ENCODE measurements around the gene IPO5.
"Not testable (repeated sequence)": the region's sequence is repeated elsewhere in the genome, so short reads cannot be mapped to it uniquely, and the experiment has no call there.

Gene IPO5

GRCh38 chr13:98019186-98019585 lies 65.7 kb downstream of the IPO5 start:
- no peak for DNase-seq

- no peak for DNase-seq
Observed at GRCh38 chr13:98020271-98020670, 66.8 kb downstream of the IPO5 start.

- DNase-seq: no peak
Observed at GRCh38 chr13:98022210-98022609, 68.7 kb downstream of the IPO5 start.

- no peak for DNase-seq
Observed at GRCh38 chr13:98025480-98026025, 72.1 kb downstream of the IPO5 start.

GRCh38 chr13:98026457-98026857 lies 73.0 kb downstream of the IPO5 start:
- DNase-seq: no peak

GRCh38 chr13:98032168-98032567 lies 78.7 kb downstream of the IPO5 start:
- no peak for DNase-seq

GRCh38 chr13:98033277-98034247 lies 80.1 kb downstream of the IPO5 start:
- DNase-seq: peak in 1 of 2 experiments; percentile 21

GRCh38 chr13:98035373-98035772 lies 81.9 kb downstream of the IPO5 start:
- DNase-seq: no peak

- DNase-seq: not testable (repeated sequence)
Observed at GRCh38 chr13:98036564-98037302, 83.3 kb downstream of the IPO5 start.

- no peak for DNase-seq
Observed at GRCh38 chr13:98039261-98039660, 85.8 kb downstream of the IPO5 start.

GRCh38 chr13:98039964-98040363 lies 86.5 kb downstream of the IPO5 start:
- DNase-seq: no peak

GRCh38 chr13:98041081-98041820 lies 87.8 kb downstream of the IPO5 start:
- DNase-seq: no peak

GRCh38 chr13:98044301-98044700 lies 90.8 kb downstream of the IPO5 start:
- no peak for DNase-seq

GRCh38 chr13:98047785-98048184 lies 94.3 kb downstream of the IPO5 start:
- not testable (repeated sequence) for DNase-seq

- no peak for DNase-seq
Observed at GRCh38 chr13:98048265-98048664, 94.8 kb downstream of the IPO5 start.

- peak; percentile 33 to 45 for DNase-seq
Observed at GRCh38 chr13:98050041-98050466, 96.6 kb downstream of the IPO5 start.

- no peak for DNase-seq
Observed at GRCh38 chr13:98052412-98052811, 98.9 kb downstream of the IPO5 start.

GRCh38 chr13:98054301-98054700 lies 100.8 kb downstream of the IPO5 start:
- no peak for DNase-seq

GRCh38 chr13:98055623-98056022 lies 102.1 kb downstream of the IPO5 start:
- peak; percentile 35 to 85 for DNase-seq

- DNase-seq: no peak
Observed at GRCh38 chr13:98056839-98057410, 103.5 kb downstream of the IPO5 start.

- no peak for DNase-seq
Observed at GRCh38 chr13:98059276-98059675, 105.8 kb downstream of the IPO5 start.

GRCh38 chr13:98060282-98060681 lies 106.8 kb downstream of the IPO5 start:
- no peak for DNase-seq

Measured in NCI-H187 (cell line).